ENCODE measurements around the gene LCN15.
"Not testable (repeated sequence)": the region's sequence is repeated elsewhere in the genome, so short reads cannot be mapped to it uniquely, and the experiment has no call there.

LCN15 gene

DNA sequence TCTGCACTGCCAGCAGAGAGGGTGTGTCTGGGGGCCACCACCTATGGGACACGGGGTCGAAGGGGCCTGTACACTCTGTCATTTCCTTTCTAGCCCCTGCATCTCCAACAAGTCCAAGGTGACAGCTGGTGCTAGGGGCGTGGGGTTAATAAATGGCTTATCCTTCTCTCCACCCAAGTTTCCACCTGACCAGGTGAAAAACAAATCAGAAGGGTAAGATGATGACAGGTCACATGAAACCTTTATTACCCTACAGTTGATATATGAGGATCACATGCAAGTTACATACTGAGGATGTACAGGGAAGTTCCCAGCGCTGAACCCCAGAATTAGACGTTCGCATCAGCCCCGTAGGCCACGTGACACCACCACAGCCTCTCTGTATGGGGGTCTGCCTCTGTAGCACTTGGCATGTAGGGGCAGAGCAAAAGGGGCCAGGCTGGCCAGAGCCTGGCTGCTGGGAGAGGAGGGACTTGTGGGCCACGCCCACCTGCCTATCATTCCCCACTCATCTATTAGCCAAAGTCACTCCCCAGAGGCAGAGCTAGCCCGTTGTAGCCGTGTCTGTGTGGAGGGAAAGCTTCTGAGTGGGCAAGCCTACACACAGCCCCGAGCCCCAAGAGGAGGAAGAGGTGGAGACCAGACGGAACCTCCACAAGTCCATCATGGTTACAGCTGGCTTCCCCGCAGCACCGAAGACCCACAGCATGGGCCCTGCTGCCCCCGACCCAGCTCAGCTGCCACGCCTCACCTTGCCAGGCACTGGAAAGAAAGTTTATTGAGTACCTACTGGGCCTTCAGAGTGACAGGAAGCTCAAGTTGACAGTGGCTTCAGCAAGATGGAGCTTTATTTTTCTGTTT, 29.0 kb upstream of the LCN15 start:
- TF ChIP-seq, protein P1, sequence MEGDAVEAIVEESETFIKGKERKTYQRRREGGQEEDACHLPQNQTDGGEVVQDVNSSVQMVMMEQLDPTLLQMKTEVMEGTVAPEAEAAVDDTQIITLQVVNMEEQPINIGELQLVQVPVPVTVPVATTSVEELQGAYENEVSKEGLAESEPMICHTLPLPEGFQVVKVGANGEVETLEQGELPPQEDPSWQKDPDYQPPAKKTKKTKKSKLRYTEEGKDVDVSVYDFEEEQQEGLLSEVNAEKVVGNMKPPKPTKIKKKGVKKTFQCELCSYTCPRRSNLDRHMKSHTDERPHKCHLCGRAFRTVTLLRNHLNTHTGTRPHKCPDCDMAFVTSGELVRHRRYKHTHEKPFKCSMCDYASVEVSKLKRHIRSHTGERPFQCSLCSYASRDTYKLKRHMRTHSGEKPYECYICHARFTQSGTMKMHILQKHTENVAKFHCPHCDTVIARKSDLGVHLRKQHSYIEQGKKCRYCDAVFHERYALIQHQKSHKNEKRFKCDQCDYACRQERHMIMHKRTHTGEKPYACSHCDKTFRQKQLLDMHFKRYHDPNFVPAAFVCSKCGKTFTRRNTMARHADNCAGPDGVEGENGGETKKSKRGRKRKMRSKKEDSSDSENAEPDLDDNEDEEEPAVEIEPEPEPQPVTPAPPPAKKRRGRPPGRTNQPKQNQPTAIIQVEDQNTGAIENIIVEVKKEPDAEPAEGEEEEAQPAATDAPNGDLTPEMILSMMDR (IDR thresholded peaks at IDR 0.05; ENCODE audit: insufficient read depth, low read depth, low read length, missing control alignments), result no peak
- no peak for DNase-seq (ENCODE audit: low read depth)

DNA sequence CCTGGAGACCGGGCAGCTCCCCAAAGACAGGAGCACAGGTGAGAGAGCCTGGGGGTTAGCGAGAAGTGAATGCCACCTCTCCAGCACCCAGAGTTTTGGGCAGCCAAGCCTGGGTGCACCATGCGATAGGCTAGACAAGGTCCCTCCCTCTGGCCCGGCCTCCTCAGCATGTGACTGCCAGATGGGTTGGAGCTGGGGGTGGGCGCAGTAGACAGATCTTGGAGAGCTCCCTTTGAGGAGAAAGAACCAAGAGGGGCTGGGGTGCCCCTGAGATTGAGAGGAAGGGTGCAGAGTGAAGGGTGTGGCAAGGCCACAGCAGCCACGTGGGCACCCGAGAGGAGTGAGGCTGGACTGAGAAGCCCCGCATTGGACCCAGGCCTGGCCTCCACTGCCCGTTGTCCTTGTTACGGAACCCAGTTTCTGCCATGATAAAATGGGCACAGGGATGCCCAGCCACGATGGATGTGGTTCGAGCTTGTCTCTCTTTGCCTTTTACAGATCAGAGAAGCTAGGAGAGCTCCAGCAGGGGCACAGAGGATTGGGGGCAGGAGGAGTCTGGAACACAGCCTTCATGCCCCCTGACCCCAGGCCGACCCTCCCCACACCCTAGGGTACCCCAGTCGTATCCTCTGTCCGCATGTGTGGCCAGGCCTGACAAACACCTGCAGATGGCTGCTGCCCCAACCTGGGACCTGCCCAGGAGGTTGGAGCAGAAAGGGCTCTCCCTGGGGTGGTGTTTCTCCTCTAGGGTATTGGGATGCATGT, 28.2 kb upstream of the LCN15 start:
- no peak overlapping the region for H3K4me3 ChIP-seq (ENCODE audit: low read depth, low read length)
- TF ChIP-seq, protein P1 (IDR thresholded peaks at IDR 0.05; ENCODE audit: insufficient read depth, low read depth, low read length, missing control alignments), result no peak

More for the DNA sequence above, 29.0 kb upstream of the LCN15 start:
- H3K4me3 ChIP-seq (ENCODE audit: low read depth, low read length), result no peak overlapping the region

GRCh38 chr9:136791516-136792276, 27.4 kb upstream of the LCN15 start:
- DNase-seq (ENCODE audit: low read depth), result peak; percentile 71
- H3K4me3 ChIP-seq (ENCODE audit: low read depth, low read length), result peak overlapping the region; percentile 99
- TF ChIP-seq, protein P1 (IDR thresholded peaks at IDR 0.05; ENCODE audit: insufficient read depth, low read depth, low read length, missing control alignments), result peak; percentile 91

More for the DNA sequence above, 28.2 kb upstream of the LCN15 start:
- DNase-seq (ENCODE audit: low read depth), result no peak

- H3K4me3 ChIP-seq (ENCODE audit: low read depth, low read length), result peak within 1 kb of the TSS; percentile 99
- TF ChIP-seq, protein P1 (IDR thresholded peaks at IDR 0.05; ENCODE audit: insufficient read depth, low read depth, low read length, missing control alignments), result no peak
- DNase-seq (ENCODE audit: low read depth), result peak; percentile 100
Measured at GRCh38 chr9:136790640-136791515, 26.6 kb upstream of the LCN15 start, which contains the start of gene TMEM141. TMEM141 (plus strand) TSS chr9:136791344; CDS start chr9:136791371, 27 bp downstream.

- TF ChIP-seq, protein P1 (IDR thresholded peaks at IDR 0.05; ENCODE audit: insufficient read depth, low read depth, low read length, missing control alignments), result no peak
- DNase-seq (ENCODE audit: low read depth), result no peak
- H3K4me3 ChIP-seq (ENCODE audit: low read depth, low read length), result no peak overlapping the region
Measured at GRCh38 chr9:136789523-136789937, 25.2 kb upstream of the LCN15 start.

GRCh38 chr9:136788644-136789522, 24.6 kb upstream of the LCN15 start:
- not testable (repeated sequence) for DNase-seq (ENCODE audit: low read depth); H3K4me3 ChIP-seq (ENCODE audit: low read depth, low read length)
